ENCODE data around the gene DHRSX.

Gene DHRSX

GRCh38 chrX:2318371-2318770, 182.4 kb downstream of the DHRSX start:
- Histone ChIP-seq H3K4me3 (ENCODE audit: low read depth, low read length) (no peak overlapping the region), H3K27ac (no peak overlapping the region), H3K36me3 (replicated peaks) (no peaks in the 10 kb centered on the region), H3K27me3 (replicated peaks) (no peaks in the 10 kb centered on the region)
- in situ Hi-C loops (cut with HindIII; ENCODE audit: low pct_ligation_motif_present, low sequenced_read_pairs) = no loop called here
- TF ChIP-seq CTCF (IDR thresholded peaks at IDR 0.05; ENCODE audit: low read depth, low read length, missing control alignments) = no peak
- DNase-seq = no peak

GRCh38 chrX:2317527-2318055, 183.2 kb downstream of the DHRSX start:
- no peak for DNase-seq
- H3K36me3 ChIP-seq (replicated peaks) = no peaks in the 10 kb centered on the region
- H3K27me3 ChIP-seq (replicated peaks) = no peaks in the 10 kb centered on the region
- no peak overlapping the region for H3K4me3 ChIP-seq (ENCODE audit: low read depth, low read length)
- no peak for TF ChIP-seq CTCF (IDR thresholded peaks at IDR 0.05; ENCODE audit: low read depth, low read length, missing control alignments)
- in situ Hi-C loops (cut with HindIII; ENCODE audit: low pct_ligation_motif_present, low sequenced_read_pairs) = no loop called here
- H3K27ac ChIP-seq = no peak overlapping the region

- H3K4me3 ChIP-seq (ENCODE audit: low read depth, low read length) = no peak overlapping the region
- DNase-seq = no peak
- TF ChIP-seq CTCF (IDR thresholded peaks at IDR 0.05; ENCODE audit: low read depth, low read length, missing control alignments) = no peak
These were observed 184.2 kb downstream of the DHRSX start for GRCh38 chrX:2316534-2316933.

GRCh38 chrX:2315434-2315833, 185.3 kb downstream of the DHRSX start:
- no peak overlapping the region for H3K27ac ChIP-seq
- no peaks in the 10 kb centered on the region for H3K36me3 ChIP-seq (replicated peaks)
- H3K27me3 ChIP-seq (replicated peaks) = no peaks in the 10 kb centered on the region
- no peak for DNase-seq
- in situ Hi-C loops (cut with HindIII; ENCODE audit: low pct_ligation_motif_present, low sequenced_read_pairs) = no loop called here
- H3K4me3 ChIP-seq (ENCODE audit: low read depth, low read length) = no peak overlapping the region
- no peak for TF ChIP-seq CTCF (IDR thresholded peaks at IDR 0.05; ENCODE audit: low read depth, low read length, missing control alignments)

More at GRCh38 chrX:2316534-2316933, 184.2 kb downstream of the DHRSX start:
- Histone ChIP-seq H3K36me3 (replicated peaks) (no peaks in the 10 kb centered on the region), H3K27me3 (replicated peaks) (no peaks in the 10 kb centered on the region), H3K27ac (no peak overlapping the region)
- in situ Hi-C loops (cut with HindIII; ENCODE audit: low pct_ligation_motif_present, low sequenced_read_pairs) = no loop called here

GRCh38 chrX:2314831-2315365, 185.9 kb downstream of the DHRSX start:
- in situ Hi-C loops (cut with HindIII; ENCODE audit: low pct_ligation_motif_present, low sequenced_read_pairs) = no loop called here
- Histone ChIP-seq H3K27me3 (replicated peaks) (no peaks in the 10 kb centered on the region), H3K36me3 (replicated peaks) (no peaks in the 10 kb centered on the region), H3K27ac (no peak overlapping the region), H3K4me3 (ENCODE audit: low read depth, low read length) (no peak overlapping the region)
- DNase-seq = no peak
- TF ChIP-seq CTCF (IDR thresholded peaks at IDR 0.05; ENCODE audit: low read depth, low read length, missing control alignments) = no peak

Data from brain microvascular endothelial cell (primary cell).